Measurements from ENCODE around the gene DGKD. TPM values are rescaled to one million over a fixed set of nuclear protein-coding genes. Genes with fewer than 3 reads are reported as not detected.

The DGKD gene
- polyA plus RNA-seq, 3 donors: 14.5 to 67.5 (median 16.6) TPM

GRCh38 chr2:233321166-233321565 lies 33.1 kb upstream of the DGKD start:
- peaks cover 11% of the 10 kb centered on the region for H3K4me1 Mint-ChIP-seq
- H3K27me3 Mint-ChIP-seq (ENCODE audit: low read depth in 3 of 3): peaks cover 1 to 4% (median 1%) of the 10 kb centered on the region in 3 donors
- Histone ChIP-seq H3K36me3 (replicated peaks in 1 of 2; ENCODE audit: control insufficient read depth in 1 of 2, insufficient read depth in 2 of 2, low read length in 2 of 2) (no peaks in the 10 kb centered on the region), H3K79me2 (ENCODE audit: insufficient read depth, low read length) (no peaks in the 10 kb centered on the region), H3K27me3 (ENCODE audit: control insufficient read depth in 2 of 2, insufficient read depth in 2 of 2, low read length in 2 of 2) (no peaks in the 10 kb centered on the region), H3K4me1 (ENCODE audit: control insufficient read depth in 1 of 2, insufficient read depth in 2 of 2, low read length in 2 of 2) (no peaks in the 10 kb centered on the region), H3K4me2 (replicated peaks; ENCODE audit: extremely low read depth, low read length, poor library complexity, severe bottlenecking) (no peak overlapping the region), H3K4me3 (replicated peaks in 1 of 3; ENCODE audit: low read depth in 2 of 3, low read length in 3 of 3) (no peak overlapping the region), H3K9me3 (replicated peaks in 1 of 2; ENCODE audit: control insufficient read depth in 1 of 2, insufficient read depth in 1 of 2, low read length in 2 of 2) (no peaks in the 10 kb centered on the region), H4K20me1 (ENCODE audit: insufficient read depth, low read length) (no peaks in the 10 kb centered on the region), H3K27ac (ENCODE audit: low read depth in 1 of 2, low read length in 2 of 2) (no peak overlapping the region), H2AFZ (ENCODE audit: insufficient read depth, low read depth, low read length, poor library complexity, severe bottlenecking) (no peak overlapping the region), H3K9ac (ENCODE audit: insufficient read depth, low read length, poor library complexity, severe bottlenecking) (no peak overlapping the region)
- no CpG with 5 or more reads among the region's 6 CpGs for WGBS (ENCODE audit: insufficient coverage)
- H3K27ac Mint-ChIP-seq: peak overlapping the region in 1 of 7 donors; percentile 15
- H3K4me3 Mint-ChIP-seq: no peak overlapping the region
- peaks cover 0 to 1% of the 10 kb centered on the region in 2 donors for H3K36me3 Mint-ChIP-seq
- H3K9me3 Mint-ChIP-seq: peaks cover 0 to 2% (median 0%) of the 10 kb centered on the region in 7 donors
- intact Hi-C loops (cut with micrococcal nuclease): no loop called here
- DNase-seq: no peak
- no peak for TF ChIP-seq CTCF (IDR thresholded peaks at IDR 0.05)

DNA sequence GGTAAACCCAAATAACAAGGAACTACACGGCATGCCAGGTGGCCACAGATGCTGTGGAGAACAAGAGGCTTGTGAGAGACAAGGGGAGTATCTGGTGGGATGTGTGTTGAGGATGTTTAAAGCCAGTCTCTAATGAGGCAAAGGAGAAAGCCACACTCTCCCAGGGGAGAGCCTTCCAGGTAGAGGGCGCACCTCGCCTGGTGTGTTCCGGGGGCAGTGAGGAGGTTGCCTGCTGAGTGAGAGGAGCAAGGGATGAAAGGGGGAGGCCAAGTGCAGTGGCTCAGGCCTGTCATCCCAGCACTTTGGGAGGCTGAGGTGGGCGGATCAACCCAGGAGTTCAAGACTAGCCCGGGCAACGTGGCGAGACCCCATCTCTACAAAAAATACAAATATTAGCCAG lies 30.4 kb upstream of the DGKD start:
- WGBS (ENCODE audit: insufficient coverage): 88% methylated on average over 3 of the region's 8 CpGs
- intact Hi-C loops (cut with micrococcal nuclease): no loop called here
- H3K9me3 ChIP-seq (replicated peaks in 1 of 2; ENCODE audit: control insufficient read depth in 1 of 2, insufficient read depth in 1 of 2, low read length in 2 of 2): no peaks in the 10 kb centered on the region
- Mint-ChIP-seq H3K36me3 (peaks cover 0 to 1% of the 10 kb centered on the region in 2 donors), H3K4me1 (peaks cover 10% of the 10 kb centered on the region), H3K4me3 (no peak overlapping the region), H3K27ac (peak overlapping the region in 1 of 7 donors; percentile 63), H3K27me3 (ENCODE audit: low read depth in 3 of 3) (peaks cover 0 to 6% (median 1%) of the 10 kb centered on the region in 3 donors), H3K9me3 (peaks cover 0 to 2% (median 0%) of the 10 kb centered on the region in 7 donors)
- H3K4me3 ChIP-seq (replicated peaks in 1 of 3; ENCODE audit: low read depth in 2 of 3, low read length in 3 of 3): no peak overlapping the region
- no peaks in the 10 kb centered on the region for H3K36me3 ChIP-seq (replicated peaks in 1 of 2; ENCODE audit: control insufficient read depth in 1 of 2, insufficient read depth in 2 of 2, low read length in 2 of 2)
- H3K27ac ChIP-seq (ENCODE audit: low read depth in 1 of 2, low read length in 2 of 2): no peak overlapping the region
- H3K4me1 ChIP-seq (ENCODE audit: control insufficient read depth in 1 of 2, insufficient read depth in 2 of 2, low read length in 2 of 2): peaks cover 0 to under 1% of the 10 kb centered on the region in 2 donors
- no peaks in the 10 kb centered on the region for H3K79me2 ChIP-seq (ENCODE audit: insufficient read depth, low read length)
- DNase-seq: no peak
- H4K20me1 ChIP-seq (ENCODE audit: insufficient read depth, low read length): no peaks in the 10 kb centered on the region
- TF ChIP-seq CTCF (IDR thresholded peaks at IDR 0.05): no peak
- H3K4me2 ChIP-seq (replicated peaks; ENCODE audit: extremely low read depth, low read length, poor library complexity, severe bottlenecking): no peak overlapping the region
- no peaks in the 10 kb centered on the region for H3K27me3 ChIP-seq (ENCODE audit: control insufficient read depth in 2 of 2, insufficient read depth in 2 of 2, low read length in 2 of 2)
- no peak overlapping the region for H2AFZ ChIP-seq (ENCODE audit: insufficient read depth, low read depth, low read length, poor library complexity, severe bottlenecking)
- no peak overlapping the region for H3K9ac ChIP-seq (ENCODE audit: insufficient read depth, low read length, poor library complexity, severe bottlenecking)
